Measurements from ENCODE around the gene PDLIM3.

PDLIM3 gene

DNA sequence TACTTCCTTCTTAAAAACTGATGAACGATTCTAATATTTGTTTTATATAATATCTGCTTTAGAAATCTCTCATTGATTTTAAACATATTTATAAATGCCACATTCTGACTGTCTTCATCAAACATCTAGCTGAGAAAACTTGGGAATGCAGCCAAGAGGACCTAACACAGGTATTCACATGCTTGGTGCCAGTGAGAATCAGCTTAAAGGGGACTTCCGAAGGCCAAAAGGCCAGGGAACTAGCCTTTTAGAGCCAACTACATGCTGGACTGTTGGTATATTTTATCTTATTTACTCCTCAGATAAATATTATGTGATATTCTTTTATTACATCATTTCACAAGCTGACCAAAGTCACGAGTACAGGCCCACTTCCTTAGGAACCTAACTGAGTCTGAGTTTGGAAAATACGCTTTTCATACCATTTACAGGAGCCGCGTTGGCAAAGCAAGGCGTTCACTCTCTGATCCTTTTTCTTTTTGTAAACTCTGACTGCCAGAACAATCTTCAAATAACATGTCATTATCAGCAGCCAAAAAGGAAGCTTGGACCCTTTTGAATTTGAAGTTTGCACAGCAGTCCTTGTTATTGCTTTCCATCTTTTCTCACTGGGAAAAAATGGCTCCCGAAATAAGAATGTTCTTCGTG lies 41.1 kb upstream of the PDLIM3 start:
- DNase-seq (ENCODE audit: low read depth, low spot score): no peak
- TF ChIP-seq, protein P1, sequence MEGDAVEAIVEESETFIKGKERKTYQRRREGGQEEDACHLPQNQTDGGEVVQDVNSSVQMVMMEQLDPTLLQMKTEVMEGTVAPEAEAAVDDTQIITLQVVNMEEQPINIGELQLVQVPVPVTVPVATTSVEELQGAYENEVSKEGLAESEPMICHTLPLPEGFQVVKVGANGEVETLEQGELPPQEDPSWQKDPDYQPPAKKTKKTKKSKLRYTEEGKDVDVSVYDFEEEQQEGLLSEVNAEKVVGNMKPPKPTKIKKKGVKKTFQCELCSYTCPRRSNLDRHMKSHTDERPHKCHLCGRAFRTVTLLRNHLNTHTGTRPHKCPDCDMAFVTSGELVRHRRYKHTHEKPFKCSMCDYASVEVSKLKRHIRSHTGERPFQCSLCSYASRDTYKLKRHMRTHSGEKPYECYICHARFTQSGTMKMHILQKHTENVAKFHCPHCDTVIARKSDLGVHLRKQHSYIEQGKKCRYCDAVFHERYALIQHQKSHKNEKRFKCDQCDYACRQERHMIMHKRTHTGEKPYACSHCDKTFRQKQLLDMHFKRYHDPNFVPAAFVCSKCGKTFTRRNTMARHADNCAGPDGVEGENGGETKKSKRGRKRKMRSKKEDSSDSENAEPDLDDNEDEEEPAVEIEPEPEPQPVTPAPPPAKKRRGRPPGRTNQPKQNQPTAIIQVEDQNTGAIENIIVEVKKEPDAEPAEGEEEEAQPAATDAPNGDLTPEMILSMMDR (IDR thresholded peaks at IDR 0.05; ENCODE audit: low read depth, low read length): no peak
- in situ Hi-C loops (cut with HindIII; ENCODE audit: low sequenced_read_pairs): no loop called here
- no peak overlapping the region for H3K4me3 ChIP-seq (ENCODE audit: low read depth, low read length)

DNA sequence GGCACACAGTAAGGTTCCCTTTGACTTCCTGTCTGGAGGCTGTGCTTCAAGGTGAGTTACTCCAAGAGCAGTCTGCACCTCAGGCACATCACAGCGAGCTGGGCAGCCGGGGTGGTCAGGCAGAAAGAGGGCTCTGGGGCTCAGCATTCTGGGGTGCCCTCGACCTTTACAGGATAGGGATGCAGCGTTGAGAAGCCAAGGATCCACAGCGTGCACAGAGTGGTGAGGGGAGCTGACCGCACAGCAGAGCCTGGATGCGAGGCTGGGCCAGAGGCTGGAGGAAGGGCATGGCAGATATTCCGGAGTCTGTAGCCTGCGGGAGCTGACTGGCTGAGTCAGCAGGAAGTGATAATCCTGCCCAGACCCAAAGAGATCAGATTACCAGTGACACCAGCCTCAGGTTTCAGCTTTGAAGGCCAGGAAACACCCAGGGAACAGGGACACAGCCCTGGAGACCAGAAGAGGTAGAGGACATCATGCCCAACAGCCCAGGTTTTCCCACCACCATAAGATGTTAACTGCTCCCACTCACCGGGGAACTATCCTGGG lies 38.4 kb upstream of the PDLIM3 start:
- TF ChIP-seq, protein P1 (IDR thresholded peaks at IDR 0.05; ENCODE audit: low read depth, low read length): no peak
- DNase-seq (ENCODE audit: low read depth, low spot score): peak; percentile 83
- in situ Hi-C loops (cut with HindIII; ENCODE audit: low sequenced_read_pairs): no loop called here
- no peak overlapping the region for H3K4me3 ChIP-seq (ENCODE audit: low read depth, low read length)

DNA sequence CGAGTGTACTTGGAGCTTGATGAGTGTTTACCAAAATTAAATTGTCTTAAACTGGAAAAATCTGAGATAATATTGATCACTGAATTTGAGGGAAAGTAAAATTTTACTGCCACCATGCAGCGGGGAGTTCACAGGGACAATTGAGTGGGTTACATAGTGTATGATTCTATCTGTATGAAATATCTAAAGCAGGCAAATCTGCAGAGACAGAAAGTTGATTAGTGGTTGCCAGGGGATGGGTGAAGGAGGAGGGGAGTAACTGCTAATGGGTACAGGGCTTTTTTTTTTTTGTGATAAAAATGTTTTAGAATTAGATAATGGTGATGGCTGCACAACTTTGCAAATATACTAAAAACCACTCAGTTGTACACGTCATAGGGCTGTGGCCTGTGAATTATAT lies 35.4 kb upstream of the PDLIM3 start:
- DNase-seq (ENCODE audit: low read depth, low spot score): no peak
- H3K4me3 ChIP-seq (ENCODE audit: low read depth, low read length): no peak overlapping the region
- in situ Hi-C loops (cut with HindIII; ENCODE audit: low sequenced_read_pairs): no loop called here
- TF ChIP-seq, protein P1 (IDR thresholded peaks at IDR 0.05; ENCODE audit: low read depth, low read length): no peak

DNA sequence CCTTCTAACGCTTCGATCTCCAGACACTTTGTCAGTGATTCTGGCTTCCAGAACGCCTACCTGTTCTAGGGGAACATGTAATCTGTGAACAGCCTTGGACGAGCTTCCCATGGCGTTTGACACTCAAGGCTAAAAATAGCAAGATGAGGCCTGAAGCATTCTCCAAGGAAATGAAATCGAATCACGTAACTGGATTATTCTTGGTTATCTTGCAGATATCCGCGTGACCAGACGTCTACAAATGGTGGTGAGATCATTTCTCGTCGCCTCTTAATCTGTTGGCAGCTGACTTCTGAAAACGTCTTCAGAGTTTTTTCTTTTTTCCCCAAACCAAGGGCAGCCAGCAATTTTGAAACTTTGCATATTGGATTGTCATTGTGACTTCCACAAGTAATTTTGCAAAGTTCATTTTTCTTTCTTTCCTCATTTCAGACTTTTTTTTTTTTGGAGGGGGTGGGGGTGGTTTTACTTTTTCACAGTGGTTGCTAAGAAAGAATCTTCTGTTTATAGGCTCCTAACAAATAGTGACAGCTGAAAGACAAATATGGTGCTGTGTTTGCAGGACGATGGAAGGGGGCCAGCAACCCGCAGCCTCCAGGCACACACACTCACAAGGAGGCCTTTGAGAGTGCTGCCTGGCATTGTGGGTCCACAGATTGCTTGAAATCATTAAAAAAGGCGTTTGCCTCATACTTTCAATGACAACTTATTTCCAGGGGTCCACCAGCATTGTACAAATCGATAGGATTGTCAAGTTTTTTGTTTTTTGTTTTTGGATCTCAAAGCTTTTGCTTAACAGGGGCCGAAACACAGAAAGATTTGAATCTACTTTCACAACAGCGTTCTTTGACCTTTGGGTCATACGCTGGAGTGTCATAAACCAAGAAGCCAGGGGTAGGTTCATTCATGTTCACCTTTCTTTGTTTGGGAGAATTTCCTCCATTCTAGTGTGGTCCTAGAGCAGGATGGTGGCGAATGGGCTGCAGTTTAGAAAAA lies 32.4 kb upstream of the PDLIM3 start:
- DNase-seq (ENCODE audit: low read depth, low spot score): peak; percentile 74
- TF ChIP-seq, protein P1 (IDR thresholded peaks at IDR 0.05; ENCODE audit: low read depth, low read length): no peak
- no peak overlapping the region for H3K4me3 ChIP-seq (ENCODE audit: low read depth, low read length)
- in situ Hi-C loops (cut with HindIII; ENCODE audit: low sequenced_read_pairs): no loop called here

DNA sequence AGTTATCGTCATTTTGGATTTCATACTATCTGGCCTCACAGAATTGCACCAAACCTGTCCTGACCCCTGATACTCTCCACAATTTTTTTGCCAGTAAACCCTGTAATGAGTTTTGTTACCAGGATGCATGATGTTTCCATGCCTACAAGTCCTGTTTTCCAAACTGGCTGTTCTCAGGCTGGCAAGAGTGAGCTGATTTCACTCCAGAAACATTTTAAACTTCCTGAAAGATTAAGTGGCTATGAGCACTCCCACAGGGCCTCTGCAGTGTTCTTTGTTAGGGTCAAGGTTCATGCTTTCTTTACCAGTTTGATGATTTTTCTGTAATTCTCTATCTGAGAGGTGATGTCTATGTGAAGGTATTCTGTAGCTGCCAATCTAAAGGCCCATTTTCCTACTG lies 31.7 kb upstream of the PDLIM3 start:
- in situ Hi-C loops (cut with HindIII; ENCODE audit: low sequenced_read_pairs): no loop called here
- DNase-seq (ENCODE audit: low read depth, low spot score): peak; percentile 89
- TF ChIP-seq, protein P1 (IDR thresholded peaks at IDR 0.05; ENCODE audit: low read depth, low read length): no peak
- no peak overlapping the region for H3K4me3 ChIP-seq (ENCODE audit: low read depth, low read length)

DNA sequence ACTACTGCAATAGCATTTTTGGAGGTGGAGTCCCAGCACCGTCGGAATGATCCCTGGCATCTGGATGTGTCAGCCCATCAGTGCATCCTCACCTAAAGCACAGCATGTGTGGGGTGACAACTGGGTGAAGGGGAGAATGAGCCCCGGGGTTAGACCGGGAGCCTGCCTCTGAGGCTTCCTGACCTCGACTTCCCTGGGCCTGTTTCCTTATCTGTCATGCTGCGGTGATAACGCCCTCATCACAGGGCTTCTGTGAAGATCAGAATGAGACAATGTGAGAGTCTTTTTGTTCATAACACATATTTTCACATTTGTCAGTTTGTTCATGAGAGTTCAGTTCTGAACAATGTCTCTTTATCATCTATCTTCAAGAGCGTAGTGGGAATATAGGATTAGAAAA lies 31.1 kb upstream of the PDLIM3 start:
- no peak for DNase-seq (ENCODE audit: low read depth, low spot score)
- in situ Hi-C loops (cut with HindIII; ENCODE audit: low sequenced_read_pairs): no loop called here
- H3K4me3 ChIP-seq (ENCODE audit: low read depth, low read length): no peak overlapping the region
- TF ChIP-seq, protein P1 (IDR thresholded peaks at IDR 0.05; ENCODE audit: low read depth, low read length): no peak

All from astrocyte of the spinal cord (primary cell).